Gastrocnemius medialis (tissue), 4 donors: ENCODE measurements around the gene PRMT1. TPM values are rescaled to one million over a fixed set of nuclear protein-coding genes. Genes with fewer than 3 reads are reported as not detected.

Experiments
- ATAC-seq, 2 donors: fragments of 150-250 bp; one replicate each; pipeline ENCODE4 v1.9.1; 2016
- DNase-seq, 2 donors: peaks; one replicate each; pipeline ENCODE4 v3.0.0-alpha.2; 2019
- H3K27ac ChIP-seq, 4 donors: fragments of 200-600 bp; sonication (generic); 1 replicate in 1 of 4; 2 replicates in 3 of 4; pipeline ENCODE4 v1.5.1; 2016 to 2018; ENCODE audit warnings: mild to moderate bottlenecking in 2 of 4, moderate library complexity in 1 of 4
- H3K27me3 ChIP-seq, 3 donors: fragments of 200-600 bp; sonication (generic) in 2 of 3; 1 replicate in 1 of 3; 2 replicates in 2 of 3; pipeline versions ENCODE4 v1.5.1 to v1.6.0; 2016 to 2019; ENCODE audit warnings: mild to moderate bottlenecking in 1 of 3, moderate library complexity in 1 of 3
- H3K36me3 ChIP-seq, 2 donors: fragments of 200-600 bp; sonication (generic) in 1 of 2; one replicate each; pipeline ENCODE4 v1.5.1; 2017 to 2018
- H3K4me1 ChIP-seq, 2 donors: fragments of 200-600 bp; sonication (generic) in 1 of 2; one replicate each; pipeline ENCODE4 v1.5.1; 2016 to 2017; ENCODE audit warnings: mild to moderate bottlenecking in 2 of 2
- H3K4me3 ChIP-seq, 4 donors: fragments of 200-600 bp; sonication (generic) in 3 of 4; 1 replicate in 1 of 4; 2 replicates in 3 of 4; pipeline ENCODE4 v1.5.1; 2016 to 2019; ENCODE audit warnings: mild to moderate bottlenecking in 2 of 4
- H3K9me3 ChIP-seq, 3 donors: fragments of 200-600 bp; sonication (generic) in 2 of 3; 1 replicate in 1 of 3; 2 replicates in 2 of 3; pipeline ENCODE4 v1.5.1; 2016 to 2019
- POLR2A ChIP-seq, 2 donors: fragments of 450-650 bp; IDR thresholded peaks; one replicate each; pipeline ENCODE4 v1.6.1; 2017; ENCODE audit warnings: antibody characterized with exemption in 2 of 2, mild to moderate bottlenecking in 2 of 2, moderate library complexity in 2 of 2
- in situ Hi-C, 4 donors: fragments of 200-750 bp; cut with MboI; loops; one replicate each; pipeline versions ENCODE4 v1.15.0 to v1.8.0; 2017; ENCODE audit warnings: low sequenced_read_pairs in 4 of 4
- intact Hi-C: fragments of 100-400 bp; cut with DNase I; formaldehyde crosslinking; loops from one replicate; pipeline ENCODE4 v1.15.1; 2023; ENCODE audit warnings: low total_unique reads
- total RNA-seq, 4 donors: library from RNA; depleted of rRNA; stranded (reverse); fragments of >200 nt; gene quantifications; one replicate each; pipeline versions ENCODE4 v1.1.0 to v1.2.3, GENCODE V29; 2016
- TF ChIP-seq, protein P1 (sequence below), 5 experiments: fragments of 450-650 bp in 3 of 5; fragments of 200-600 bp in 2 of 5; sonication (generic) in 2 of 5; IDR thresholded peaks in 4 of 5; conservative IDR thresholded peaks in 1 of 5; 1 replicate in 4 of 5; 2 replicates in 1 of 5; pipeline ENCODE4 v1.5.1; 2016 to 2019; ENCODE audit warnings: antibody characterized with exemption in 5 of 5, mild to moderate bottlenecking in 3 of 5, moderate library complexity in 3 of 5

The PRMT1 gene
- total RNA-seq, 4 donors from 2014 or later = 190 to 242 (median 229) TPM

DNA sequence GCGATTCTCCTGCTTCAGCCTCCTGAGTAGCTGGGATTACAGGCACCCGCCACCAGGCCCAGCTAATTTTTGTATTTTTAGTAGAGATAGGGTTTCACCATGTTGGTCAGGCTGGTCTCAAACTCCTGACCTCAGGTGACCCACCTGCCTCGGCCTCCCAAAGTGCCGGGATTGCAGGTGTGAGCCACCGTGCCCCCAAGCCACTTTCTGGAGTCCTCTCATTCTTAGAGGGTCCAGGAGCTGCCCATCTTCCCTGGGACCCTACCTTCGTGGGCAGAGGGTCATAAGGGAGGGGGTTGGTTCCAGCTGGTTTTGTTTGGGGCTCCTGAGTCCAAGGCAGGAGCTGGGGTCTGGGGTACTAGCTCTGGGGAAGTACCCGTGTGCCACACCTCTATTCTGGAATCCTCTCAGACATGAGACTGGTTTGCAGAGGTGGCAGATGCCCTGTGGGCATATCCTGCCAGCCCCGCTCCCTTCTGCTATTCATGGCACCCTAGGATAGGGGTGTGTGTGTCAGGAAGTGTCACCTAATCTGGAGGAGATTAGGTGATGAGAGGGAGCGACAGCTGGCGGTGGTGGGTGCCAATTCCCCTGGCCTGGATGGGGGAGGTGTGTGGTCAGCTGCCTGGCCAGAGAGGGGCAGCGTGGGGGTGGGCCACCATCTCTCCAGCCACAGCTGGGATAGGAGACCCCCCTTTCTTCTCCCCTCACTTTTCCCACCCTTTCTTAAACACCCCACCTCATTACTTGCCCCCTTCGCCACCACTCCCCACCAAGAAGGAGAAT is 2.1 kb downstream of the PRMT1 start:
- TF ChIP-seq, protein P1, sequence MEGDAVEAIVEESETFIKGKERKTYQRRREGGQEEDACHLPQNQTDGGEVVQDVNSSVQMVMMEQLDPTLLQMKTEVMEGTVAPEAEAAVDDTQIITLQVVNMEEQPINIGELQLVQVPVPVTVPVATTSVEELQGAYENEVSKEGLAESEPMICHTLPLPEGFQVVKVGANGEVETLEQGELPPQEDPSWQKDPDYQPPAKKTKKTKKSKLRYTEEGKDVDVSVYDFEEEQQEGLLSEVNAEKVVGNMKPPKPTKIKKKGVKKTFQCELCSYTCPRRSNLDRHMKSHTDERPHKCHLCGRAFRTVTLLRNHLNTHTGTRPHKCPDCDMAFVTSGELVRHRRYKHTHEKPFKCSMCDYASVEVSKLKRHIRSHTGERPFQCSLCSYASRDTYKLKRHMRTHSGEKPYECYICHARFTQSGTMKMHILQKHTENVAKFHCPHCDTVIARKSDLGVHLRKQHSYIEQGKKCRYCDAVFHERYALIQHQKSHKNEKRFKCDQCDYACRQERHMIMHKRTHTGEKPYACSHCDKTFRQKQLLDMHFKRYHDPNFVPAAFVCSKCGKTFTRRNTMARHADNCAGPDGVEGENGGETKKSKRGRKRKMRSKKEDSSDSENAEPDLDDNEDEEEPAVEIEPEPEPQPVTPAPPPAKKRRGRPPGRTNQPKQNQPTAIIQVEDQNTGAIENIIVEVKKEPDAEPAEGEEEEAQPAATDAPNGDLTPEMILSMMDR (IDR thresholded peaks at IDR 0.05 in 4 of 5, conservative IDR thresholded peaks at IDR 0.05 in 1 of 5) = no peak
- TF ChIP-seq POLR2A (IDR thresholded peaks at IDR 0.05) = peak; percentile 27 to 37
- H3K36me3 ChIP-seq = peaks cover 0 to 33% of the 10 kb centered on the region in 2 donors
- peak overlapping the region; percentile 98 to 100 (median 99) for H3K27ac ChIP-seq
- DNase-seq (peak; percentile 79 to 91), ATAC-seq (peak; percentile 17 to 26)
- peak overlapping the region; percentile 29 to 92 (median 42) for H3K4me3 ChIP-seq
- no peaks in the 10 kb centered on the region for H3K27me3 ChIP-seq
- in situ Hi-C loops = loop anchor here in 1 of 4 donors (5.0 to 10.0 kb wide), 2 partner anchors 104 to 172 kb away; no protein-coding TSS in a partner anchor
- intact Hi-C loops = loop anchor here (2.0 to 5.0 kb wide), 4 partner anchors 87 to 687 kb away; partner anchors contain the start of genes AP2A1, GYS1, PRR12 and RUVBL2
- H3K4me1 ChIP-seq = peaks cover 36 to 48% of the 10 kb centered on the region in 2 donors
- H3K9me3 ChIP-seq = no peaks in the 10 kb centered on the region

DNA sequence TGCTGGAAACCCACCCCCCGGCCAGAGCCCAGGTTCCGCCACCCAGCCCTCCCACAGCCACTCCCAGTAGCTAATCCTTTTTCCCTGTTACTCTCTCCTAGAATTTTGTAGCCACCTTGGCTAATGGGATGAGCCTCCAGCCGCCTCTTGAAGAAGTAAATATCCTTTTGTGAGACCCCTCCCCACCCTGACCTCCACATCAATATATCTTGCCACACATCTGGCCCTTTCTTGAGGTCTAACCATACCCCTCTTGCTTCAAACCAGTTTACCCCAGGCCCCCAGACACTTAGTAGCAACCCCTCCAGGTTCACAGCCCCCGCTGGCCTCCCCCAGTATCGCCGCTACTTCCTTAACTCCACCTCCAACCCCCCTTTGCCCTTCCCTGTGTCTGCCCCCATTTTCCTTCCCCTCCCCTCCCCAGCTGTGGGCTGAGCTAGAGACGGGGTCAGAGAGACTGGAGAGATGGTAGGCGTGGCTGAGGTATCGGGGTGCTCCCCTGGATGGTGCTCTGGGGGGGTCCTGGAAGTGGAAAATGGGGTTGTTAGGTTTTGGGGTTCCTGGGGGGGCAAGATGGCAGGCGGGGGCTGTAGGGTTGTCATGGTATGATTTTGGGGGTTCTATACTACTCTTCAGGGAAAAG is 2.8 kb downstream of the PRMT1 start:
- Histone ChIP-seq H3K27ac (peak overlapping the region; percentile 98 to 100 (median 99)), H3K27me3 (no peaks in the 10 kb centered on the region), H3K9me3 (no peaks in the 10 kb centered on the region), H3K36me3 (peaks cover 0 to 40% of the 10 kb centered on the region in 2 donors), H3K4me3 (peak overlapping the region; percentile 29 to 52 (median 34)), H3K4me1 (peaks cover 36 to 48% of the 10 kb centered on the region in 2 donors)
- ATAC-seq = no peak
- intact Hi-C loops = loop anchor here (2.0 to 5.0 kb wide), 5 partner anchors 87 to 688 kb away; partner anchors contain the start of genes AP2A1, FLT3LG, GYS1 and PRR12
- TF ChIP-seq POLR2A (IDR thresholded peaks at IDR 0.05) = no peak
- TF ChIP-seq, protein P1 (IDR thresholded peaks at IDR 0.05 in 4 of 5, conservative IDR thresholded peaks at IDR 0.05 in 1 of 5) = no peak
- no peak for DNase-seq
- in situ Hi-C loops = loop anchor here in 1 of 4 donors (5.0 to 10.0 kb wide), 2 partner anchors 105 to 173 kb away; no protein-coding TSS in a partner anchor

DNA sequence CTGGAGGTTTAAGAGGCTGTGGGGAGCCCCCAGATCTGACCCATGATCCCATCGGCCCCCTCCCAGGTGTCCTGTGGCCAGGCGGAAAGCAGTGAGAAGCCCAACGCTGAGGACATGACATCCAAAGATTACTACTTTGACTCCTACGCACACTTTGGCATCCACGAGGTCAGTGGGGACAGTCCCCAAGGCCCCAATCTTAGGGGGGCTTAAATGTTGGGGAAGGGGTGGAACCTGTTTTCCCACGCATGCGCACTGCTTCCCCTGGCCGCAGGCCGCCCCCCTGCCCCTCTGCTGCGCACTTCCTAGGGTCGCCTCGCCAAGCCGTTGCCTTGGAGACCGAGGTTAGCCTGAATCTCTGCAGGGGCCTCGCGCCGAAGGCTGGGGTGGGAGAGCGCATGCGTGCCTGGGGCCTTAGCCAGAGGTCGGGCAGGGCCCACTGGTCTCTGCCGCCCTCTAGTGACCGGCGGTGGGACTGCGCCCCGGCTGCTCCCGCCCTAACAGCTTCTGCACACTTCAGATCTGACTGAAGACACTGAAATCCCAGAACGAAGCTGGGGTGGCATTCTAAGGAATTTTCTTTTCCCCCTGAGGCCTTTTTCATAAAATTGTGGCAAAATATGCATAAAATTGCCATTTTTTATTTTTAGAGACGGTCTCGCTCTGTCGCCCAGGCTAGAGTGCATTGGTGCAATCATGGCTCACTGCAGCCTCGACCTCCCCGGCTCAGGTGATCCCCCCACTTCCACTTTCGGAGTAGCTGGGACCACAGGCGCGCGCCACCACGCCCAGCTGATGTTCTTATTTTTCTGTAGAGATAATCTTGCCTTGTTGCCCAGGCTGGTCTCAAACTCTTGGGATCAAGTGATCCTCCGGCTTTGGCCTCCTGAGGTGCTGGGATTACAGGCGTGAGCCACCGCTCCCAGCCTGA is 3.6 kb downstream of the PRMT1 start:
- Histone ChIP-seq H3K36me3 (peaks cover 0 to 48% of the 10 kb centered on the region in 2 donors), H3K9me3 (no peaks in the 10 kb centered on the region), H3K27ac (peak overlapping the region; percentile 98 to 100 (median 99)), H3K27me3 (no peaks in the 10 kb centered on the region), H3K4me3 (peak overlapping the region; percentile 29 to 52 (median 34)), H3K4me1 (peaks cover 36 to 42% of the 10 kb centered on the region in 2 donors)
- peak; percentile 74 to 88 for DNase-seq
- in situ Hi-C loops = no loop called here
- intact Hi-C loops = loop anchor here (2.0 kb wide), 1 partner anchor 206 kb away; the partner anchor contains the start of gene FLT3LG
- no peak for TF ChIP-seq POLR2A (IDR thresholded peaks at IDR 0.05)
- TF ChIP-seq, protein P1 (IDR thresholded peaks at IDR 0.05 in 4 of 5, conservative IDR thresholded peaks at IDR 0.05 in 1 of 5) = peak; percentile 97 to 100 (median 99)
- peak in 1 of 2 donors; percentile 2 for ATAC-seq

DNA sequence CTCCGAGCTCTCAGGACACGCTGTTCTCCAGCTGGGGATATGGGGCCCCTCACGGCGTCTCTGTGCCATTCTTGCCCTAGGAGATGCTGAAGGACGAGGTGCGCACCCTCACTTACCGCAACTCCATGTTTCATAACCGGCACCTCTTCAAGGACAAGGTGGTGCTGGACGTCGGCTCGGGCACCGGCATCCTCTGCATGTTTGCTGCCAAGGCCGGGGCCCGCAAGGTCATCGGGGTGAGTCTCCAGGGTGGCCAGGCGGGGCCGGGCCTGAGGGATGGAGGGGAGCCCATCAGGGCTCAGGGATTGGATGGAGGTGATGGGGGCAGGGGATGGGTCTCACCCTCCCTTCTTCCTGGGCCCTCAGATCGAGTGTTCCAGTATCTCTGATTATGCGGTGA is 4.8 kb downstream of the PRMT1 start:
- H3K9me3 ChIP-seq = no peaks in the 10 kb centered on the region
- in situ Hi-C loops = no loop called here
- peak overlapping the region in 1 of 4 donors; percentile 8 for H3K27ac ChIP-seq
- TF ChIP-seq, protein P1 (IDR thresholded peaks at IDR 0.05 in 4 of 5, conservative IDR thresholded peaks at IDR 0.05 in 1 of 5) = no peak
- TF ChIP-seq POLR2A (IDR thresholded peaks at IDR 0.05) = no peak
- intact Hi-C loops = loop anchor here (2.0 kb wide), 1 partner anchor 207 kb away; the partner anchor contains the start of gene FLT3LG
- DNase-seq (no peak), ATAC-seq (no peak)
- no peaks in the 10 kb centered on the region for H3K27me3 ChIP-seq
- peaks cover 0 to 56% of the 10 kb centered on the region in 2 donors for H3K36me3 ChIP-seq
- H3K4me3 ChIP-seq = no peak overlapping the region
- H3K4me1 ChIP-seq = peaks cover 33 to 37% of the 10 kb centered on the region in 2 donors
